ENCODE measurements around the gene SLC2A11.

The SLC2A11 gene

GRCh38 chr22:23882370-23882769, 24.7 kb downstream of the SLC2A11 start:
- Histone ChIP-seq H2AFZ (ENCODE audit: low read depth, low read length, severe bottlenecking) (no peak overlapping the region), H3K36me3 (ENCODE audit: low read length) (no peaks in the 10 kb centered on the region), H3K9ac (ENCODE audit: low read length) (no peak overlapping the region)

GRCh38 chr22:23883658-23884057, 26.0 kb downstream of the SLC2A11 start:
- H3F3A ChIP-seq (ENCODE audit: insufficient read depth), result no peaks in the 10 kb centered on the region
- H3K4me2 ChIP-seq (ENCODE audit: low read depth, low read length, poor library complexity, severe bottlenecking), result no peak overlapping the region
- no peak overlapping the region for H3K9ac ChIP-seq (ENCODE audit: low read length)
- H3K27ac ChIP-seq (ENCODE audit: low read depth, low read length), result no peak overlapping the region
- no peak overlapping the region for H3K4me3 ChIP-seq (ENCODE audit: insufficient read depth, low read length, poor library complexity, severe bottlenecking)
- no peaks in the 10 kb centered on the region for H3K27me3 ChIP-seq (ENCODE audit: low read length)
- no peak for TF ChIP-seq EZH2phosphoT487 (conservative IDR thresholded peaks at IDR 0.05; ENCODE audit: low read length)
- no peak for TF ChIP-seq CTCF (IDR thresholded peaks at IDR 0.05; ENCODE audit: insufficient read depth, low read length, poor library complexity, severe bottlenecking)
- no peaks in the 10 kb centered on the region for H4K20me1 ChIP-seq (ENCODE audit: low read depth, low read length)
- H3K9me3 ChIP-seq (ENCODE audit: insufficient read depth, low read length), result no peaks in the 10 kb centered on the region
- H2AFZ ChIP-seq (ENCODE audit: low read depth, low read length, severe bottlenecking), result no peak overlapping the region
- no peaks in the 10 kb centered on the region for H3K9me2 ChIP-seq (replicated peaks; ENCODE audit: insufficient read depth, low read length)
- no peaks in the 10 kb centered on the region for H3K36me3 ChIP-seq (ENCODE audit: low read length)
- H3K79me2 ChIP-seq (ENCODE audit: insufficient read depth, low read length), result no peaks in the 10 kb centered on the region

More at GRCh38 chr22:23882370-23882769, 24.7 kb downstream of the SLC2A11 start:
- Histone ChIP-seq H3K4me3 (ENCODE audit: insufficient read depth, low read length, poor library complexity, severe bottlenecking) (no peak overlapping the region), H3K27me3 (ENCODE audit: low read length) (no peaks in the 10 kb centered on the region), H4K20me1 (ENCODE audit: low read depth, low read length) (no peaks in the 10 kb centered on the region), H3K79me2 (ENCODE audit: insufficient read depth, low read length) (no peaks in the 10 kb centered on the region), H3K27ac (ENCODE audit: low read depth, low read length) (no peak overlapping the region), H3K9me3 (ENCODE audit: insufficient read depth, low read length) (no peaks in the 10 kb centered on the region), H3K4me2 (ENCODE audit: low read depth, low read length, poor library complexity, severe bottlenecking) (no peak overlapping the region), H3K9me2 (replicated peaks; ENCODE audit: insufficient read depth, low read length) (no peaks in the 10 kb centered on the region), H3F3A (ENCODE audit: insufficient read depth) (no peaks in the 10 kb centered on the region)
- TF ChIP-seq CTCF (IDR thresholded peaks at IDR 0.05; ENCODE audit: insufficient read depth, low read length, poor library complexity, severe bottlenecking) (no peak), EZH2phosphoT487 (conservative IDR thresholded peaks at IDR 0.05; ENCODE audit: low read length) (no peak)

- Histone ChIP-seq H3K9me2 (replicated peaks; ENCODE audit: insufficient read depth, low read length) (no peaks in the 10 kb centered on the region), H3K4me2 (ENCODE audit: low read depth, low read length, poor library complexity, severe bottlenecking) (no peak overlapping the region), H3K4me3 (ENCODE audit: insufficient read depth, low read length, poor library complexity, severe bottlenecking) (no peak overlapping the region), H3K27me3 (ENCODE audit: low read length) (no peaks in the 10 kb centered on the region), H2AFZ (ENCODE audit: low read depth, low read length, severe bottlenecking) (no peak overlapping the region), H3K36me3 (ENCODE audit: low read length) (no peaks in the 10 kb centered on the region), H3K79me2 (ENCODE audit: insufficient read depth, low read length) (no peaks in the 10 kb centered on the region), H3F3A (ENCODE audit: insufficient read depth) (no peaks in the 10 kb centered on the region), H3K27ac (ENCODE audit: low read depth, low read length) (no peak overlapping the region), H3K9me3 (ENCODE audit: insufficient read depth, low read length) (no peaks in the 10 kb centered on the region), H3K9ac (ENCODE audit: low read length) (no peak overlapping the region), H4K20me1 (ENCODE audit: low read depth, low read length) (no peaks in the 10 kb centered on the region)
- TF ChIP-seq CTCF (IDR thresholded peaks at IDR 0.05; ENCODE audit: insufficient read depth, low read length, poor library complexity, severe bottlenecking) (no peak), EZH2phosphoT487 (conservative IDR thresholded peaks at IDR 0.05; ENCODE audit: low read length) (no peak)
These were observed 26.5 kb downstream of the SLC2A11 start for GRCh38 chr22:23884140-23884539.

All from SU-DHL-6 (cell line).